SKM-1 (cell line): Measurements from ENCODE around the gene CACNA1E.
A peak's percentile ranks its signal among the peaks of the same experiment; 100 is the strongest.
"Not testable (repeated sequence)": the region's sequence is repeated elsewhere in the genome, so short reads cannot be mapped to it uniquely, and the experiment has no call there.

Experiments
- DNase-seq: peaks from one replicate; lab custom pipeline; 2025; ENCODE audit not compliant: unreplicated experiment; lab: John Stamatoyannopoulos, UW

CACNA1E gene

DNA sequence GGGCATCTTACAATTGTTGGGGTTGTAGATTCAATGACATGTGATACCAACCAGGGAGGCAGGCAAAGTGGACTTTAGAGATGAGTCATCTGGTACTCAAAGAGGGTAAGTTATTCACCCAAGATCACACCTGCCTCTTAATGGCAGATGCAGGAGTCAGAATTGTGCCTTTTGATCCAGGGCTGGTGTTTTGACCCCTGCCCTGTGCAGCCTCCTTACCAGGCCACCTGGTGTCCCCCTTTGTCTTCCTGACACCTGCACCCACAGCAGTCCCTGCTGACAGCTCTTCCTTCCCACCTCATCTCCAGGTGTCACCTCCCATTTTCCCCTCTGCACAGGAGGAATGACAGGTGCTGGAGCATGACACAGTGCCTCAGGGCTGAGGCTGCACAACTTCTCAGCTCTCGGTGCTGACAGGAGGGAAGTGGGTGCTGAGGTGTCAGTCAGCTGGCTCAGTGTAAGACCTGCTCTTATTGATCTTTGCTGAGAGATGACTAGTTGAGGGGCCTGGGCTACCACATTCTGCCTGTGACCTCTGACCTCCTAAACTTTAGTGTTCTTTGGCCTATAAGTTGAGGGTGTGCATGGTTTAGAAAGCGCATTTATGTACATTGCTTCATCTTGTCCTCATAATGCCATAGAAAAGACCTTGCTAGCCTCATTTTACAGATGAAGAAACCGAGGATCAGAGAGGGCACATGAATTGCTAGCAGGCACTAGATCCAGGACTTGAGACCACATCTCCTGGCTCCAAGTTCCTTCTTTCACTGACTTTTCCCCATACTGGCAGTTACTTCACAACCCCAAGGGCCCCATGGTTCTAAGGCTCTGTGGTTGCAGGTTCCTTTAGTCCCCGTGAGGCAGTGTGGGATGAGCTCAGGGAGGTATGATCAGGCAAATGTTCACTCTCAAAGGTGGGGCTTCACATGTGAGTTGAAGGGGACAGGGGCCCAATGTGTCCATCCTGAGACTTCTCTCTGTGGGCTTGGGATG, 31.3 kb downstream of the CACNA1E start:
- peak; percentile 86 for DNase-seq

DNA sequence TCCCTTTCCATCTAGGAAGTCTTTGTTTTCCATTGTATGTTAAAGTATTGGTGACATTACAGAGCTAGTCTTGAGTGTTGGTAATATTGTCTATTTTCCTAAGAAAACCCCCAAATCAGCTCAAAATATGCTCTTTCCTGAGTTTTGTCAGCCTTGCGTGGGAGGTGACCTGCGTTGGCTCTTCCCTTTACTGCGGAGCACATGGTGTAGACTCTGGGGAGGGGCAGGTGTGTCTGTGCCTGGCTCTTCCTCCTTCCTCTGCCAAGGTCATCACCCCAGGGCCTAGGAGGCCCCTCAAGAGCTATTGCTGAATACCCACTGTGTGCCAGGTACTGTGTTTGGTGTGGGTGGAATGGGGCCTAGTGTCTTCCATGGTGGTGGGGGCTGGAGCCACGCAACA, 33.4 kb downstream of the CACNA1E start:
- DNase-seq: no peak

DNA sequence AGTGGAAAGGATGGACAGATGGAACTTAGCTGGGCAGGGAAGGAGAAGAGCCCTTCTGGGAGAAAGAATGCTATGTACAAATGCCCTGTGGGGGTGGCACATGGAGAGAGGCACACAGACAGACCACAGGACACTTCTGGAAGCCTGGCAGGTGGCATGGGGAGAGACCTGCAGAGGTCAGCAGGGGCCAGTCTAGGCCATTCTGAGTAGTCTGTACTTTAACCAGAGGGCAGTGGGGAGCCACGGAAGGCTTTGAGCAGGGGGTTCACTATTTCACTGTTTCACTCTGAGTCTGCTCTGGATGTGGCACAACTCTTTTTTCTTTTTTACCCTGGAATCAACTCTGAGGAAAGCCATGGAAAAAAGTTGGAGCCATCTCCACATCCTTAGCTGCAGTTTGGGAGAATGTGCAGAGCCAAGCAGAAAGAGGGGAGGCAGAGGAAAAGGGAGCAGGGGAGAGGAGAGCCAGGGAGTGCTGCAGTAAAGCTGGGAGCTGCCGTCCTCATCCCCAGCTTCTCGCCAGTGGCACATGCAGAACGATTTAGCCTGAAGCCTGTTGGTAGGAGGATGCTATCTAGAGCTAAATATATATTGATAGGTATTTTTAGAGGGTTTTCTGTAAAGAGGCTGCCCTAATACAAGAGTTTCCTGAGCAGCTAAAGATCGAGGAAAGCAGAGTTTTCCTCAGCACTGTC, 34.0 kb downstream of the CACNA1E start:
- DNase-seq: no peak

DNA sequence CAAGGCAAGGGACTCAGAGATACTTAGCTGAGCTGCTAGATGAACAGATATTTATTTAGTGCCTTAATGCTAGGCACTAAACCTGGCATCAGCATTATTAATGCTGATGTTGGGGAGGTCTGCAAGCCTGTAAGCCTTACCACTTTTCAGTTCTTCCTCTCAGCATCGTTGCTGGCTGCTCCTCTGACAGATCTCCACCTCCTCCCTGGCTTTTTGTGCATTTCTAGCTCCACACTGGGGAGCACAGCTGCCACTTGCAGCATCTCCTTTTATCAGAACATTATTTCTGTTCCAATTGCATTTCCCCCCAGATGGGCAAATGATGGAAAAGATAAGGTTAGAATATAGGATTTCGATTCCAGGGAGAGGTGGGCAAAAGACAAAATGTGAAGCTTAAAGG, 34.8 kb downstream of the CACNA1E start:
- DNase-seq: no peak

DNA sequence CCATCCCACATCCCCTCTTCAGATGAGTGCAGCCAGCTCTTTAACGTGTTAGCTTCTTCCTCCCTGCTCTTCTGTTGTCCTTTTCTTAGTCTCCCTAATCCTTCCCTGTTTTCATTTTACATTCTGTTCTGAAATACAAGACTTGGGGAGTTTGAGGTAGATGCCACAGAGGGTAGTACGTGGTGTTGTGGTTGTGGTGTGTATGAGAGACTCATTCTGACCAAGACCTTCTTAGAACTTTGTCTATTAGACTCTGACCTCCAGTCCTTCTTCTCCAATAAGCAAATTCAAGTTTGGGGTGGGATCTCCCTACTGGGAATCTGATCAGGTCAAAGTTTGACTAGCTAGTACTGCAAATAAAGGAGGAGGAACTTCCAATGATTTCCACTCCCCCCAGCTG, 39.5 kb downstream of the CACNA1E start:
- DNase-seq: no peak

DNA sequence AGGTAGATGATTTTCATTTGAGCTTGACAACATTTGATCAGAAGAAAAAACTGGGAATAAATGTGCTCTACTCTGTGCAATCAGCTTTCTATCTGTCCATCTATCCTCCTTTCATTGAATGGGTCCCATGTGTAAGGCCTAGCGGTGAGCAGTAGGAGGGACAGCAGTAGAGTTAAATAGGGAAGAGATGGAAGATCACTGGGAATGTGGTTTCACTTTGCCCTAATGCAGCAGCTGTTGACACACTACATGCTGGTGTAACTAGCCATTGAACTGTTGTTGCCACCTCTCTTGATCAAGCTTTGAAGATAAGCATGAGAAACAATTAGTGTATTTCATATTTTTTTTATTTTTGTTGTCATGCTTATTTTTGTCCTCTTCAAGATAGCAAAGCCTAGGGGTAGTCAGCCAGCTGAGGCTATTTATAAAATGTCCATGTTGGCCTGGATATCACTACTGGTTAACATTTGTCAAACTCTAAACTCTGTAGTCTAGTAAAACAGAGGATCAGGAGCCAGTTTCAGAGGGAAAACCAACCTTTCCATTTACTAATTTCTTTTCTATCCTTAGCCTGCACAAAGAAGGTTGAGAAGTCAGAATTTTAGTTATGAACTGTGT, 41.9 kb downstream of the CACNA1E start:
- DNase-seq: no peak

DNA sequence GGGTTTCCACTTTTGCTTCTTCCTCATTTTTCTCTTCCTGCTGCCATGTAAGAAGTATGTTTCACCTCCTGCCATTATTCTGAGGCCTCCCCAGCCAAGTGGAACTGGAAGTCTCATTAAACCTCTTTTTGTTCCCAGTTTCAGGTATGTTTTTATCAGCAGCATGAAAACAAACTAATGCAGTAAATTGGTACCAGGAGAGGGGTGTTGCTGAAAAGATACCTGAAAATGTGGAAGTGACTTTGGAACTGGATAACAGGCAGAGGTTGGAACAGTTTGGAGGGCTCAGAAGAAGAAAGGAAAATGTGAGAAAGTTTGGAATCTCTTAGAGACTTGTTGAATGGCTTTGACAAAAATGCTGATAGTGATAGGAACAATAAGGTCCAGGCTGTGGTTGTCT, 44.9 kb downstream of the CACNA1E start:
- DNase-seq: not testable (repeated sequence)

DNA sequence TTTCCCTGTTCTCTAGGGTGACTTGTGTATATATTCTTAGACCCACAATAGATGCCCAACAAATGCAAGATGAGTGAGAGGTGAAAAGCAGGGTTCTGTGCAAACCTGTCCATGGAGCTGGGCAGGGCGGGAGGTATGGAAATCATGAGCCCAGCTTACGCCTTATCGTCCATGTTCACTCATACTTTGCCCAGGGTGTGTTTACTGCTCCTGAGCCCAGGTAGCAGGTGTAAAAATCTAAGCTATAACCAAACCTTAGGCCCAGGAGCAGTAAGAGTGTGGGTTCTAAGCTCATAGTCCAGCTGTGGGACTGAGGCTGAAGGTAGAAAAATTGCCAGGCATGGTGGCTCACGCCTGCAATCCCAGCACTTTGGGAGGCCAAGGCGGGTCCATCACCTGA, 48.1 kb downstream of the CACNA1E start:
- no peak for DNase-seq

DNA sequence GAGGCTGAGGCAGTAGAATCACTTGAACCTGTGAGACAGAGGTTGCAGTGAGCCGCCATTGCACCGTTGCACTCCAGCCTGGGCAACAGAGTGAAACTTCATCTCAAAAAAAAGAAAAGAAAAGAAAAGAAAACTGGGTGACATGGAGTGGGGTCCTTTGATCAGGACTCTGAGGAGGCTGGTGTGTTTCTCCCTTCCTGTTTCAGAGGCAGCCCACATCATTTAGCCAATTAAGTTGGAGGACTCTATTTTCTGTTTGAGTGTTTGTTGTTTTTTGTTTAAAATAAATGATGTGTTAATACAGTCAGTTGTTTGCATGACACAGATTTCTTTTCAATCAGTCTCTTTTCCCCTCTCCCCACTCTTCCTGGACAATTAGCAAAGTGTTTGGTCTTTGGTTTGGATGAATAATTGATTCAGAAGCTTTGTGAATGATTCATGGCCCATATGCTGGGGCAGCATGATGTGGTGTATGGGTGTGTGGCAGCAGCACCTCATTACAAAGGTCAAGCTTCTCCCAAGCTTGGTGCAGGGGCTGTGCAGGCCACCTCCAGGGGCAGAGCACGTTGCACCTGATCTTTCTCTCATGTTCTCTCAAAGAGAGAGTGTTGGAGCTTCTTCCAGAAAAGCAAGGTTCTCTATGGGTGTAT, 48.8 kb downstream of the CACNA1E start:
- no peak for DNase-seq

DNA sequence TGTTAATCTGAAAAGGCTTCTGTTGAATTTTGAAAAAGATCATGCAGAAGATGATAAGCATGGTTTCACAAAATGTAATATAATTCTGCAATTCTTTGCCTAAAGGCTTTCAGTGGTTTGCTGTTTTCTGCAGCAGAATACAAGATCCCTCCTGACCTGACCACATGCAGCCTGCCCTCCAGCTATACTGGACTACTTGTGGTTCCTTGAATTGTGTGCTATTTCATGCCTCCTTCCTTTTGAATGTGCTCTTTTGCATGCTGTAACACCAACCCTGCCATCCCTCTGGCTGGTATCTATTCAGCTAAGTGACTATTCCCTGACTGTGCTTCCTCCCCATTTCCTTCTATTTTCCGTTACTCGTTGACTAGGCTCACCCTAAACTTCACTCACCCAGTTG, 55.5 kb downstream of the CACNA1E start:
- DNase-seq: no peak

DNA sequence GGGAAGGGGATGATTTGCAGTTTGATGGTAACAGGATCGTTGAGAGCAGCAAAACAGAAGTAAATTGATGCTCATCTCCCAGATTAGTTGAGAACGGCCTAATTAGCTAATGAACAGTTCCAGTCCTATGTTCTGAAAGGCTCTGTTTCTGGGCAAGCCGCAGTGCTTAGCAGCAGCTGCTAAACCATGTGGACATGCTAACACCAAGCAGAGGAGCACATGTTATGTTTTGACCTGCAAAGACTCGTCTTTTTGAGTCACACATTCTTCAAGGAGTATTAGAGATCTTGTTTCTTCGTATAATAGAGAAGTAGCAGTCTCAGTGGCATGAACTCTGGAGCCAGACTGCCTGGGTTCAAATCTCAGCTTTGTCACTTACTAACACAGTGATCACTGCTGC, 58.1 kb downstream of the CACNA1E start:
- no peak for DNase-seq

DNA sequence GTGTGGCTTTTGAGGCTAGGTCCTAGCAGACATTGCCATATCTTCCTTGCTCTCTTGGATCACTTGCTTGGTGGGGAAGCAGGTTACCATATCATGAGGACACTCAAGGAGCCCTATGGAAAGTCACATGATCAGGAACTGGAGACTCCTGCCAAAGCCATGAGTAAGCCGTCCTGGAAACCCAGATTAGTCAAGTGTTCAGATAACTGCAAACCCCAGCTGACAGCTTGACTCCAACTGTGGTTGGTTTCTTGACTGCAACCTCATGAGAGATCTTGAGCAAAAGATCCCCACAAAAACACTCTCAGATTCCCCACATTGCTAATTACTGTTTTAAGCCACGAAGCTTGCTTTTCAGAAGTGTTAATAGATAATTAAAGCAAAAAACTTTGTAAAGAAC, 58.6 kb downstream of the CACNA1E start:
- DNase-seq: no peak

DNA sequence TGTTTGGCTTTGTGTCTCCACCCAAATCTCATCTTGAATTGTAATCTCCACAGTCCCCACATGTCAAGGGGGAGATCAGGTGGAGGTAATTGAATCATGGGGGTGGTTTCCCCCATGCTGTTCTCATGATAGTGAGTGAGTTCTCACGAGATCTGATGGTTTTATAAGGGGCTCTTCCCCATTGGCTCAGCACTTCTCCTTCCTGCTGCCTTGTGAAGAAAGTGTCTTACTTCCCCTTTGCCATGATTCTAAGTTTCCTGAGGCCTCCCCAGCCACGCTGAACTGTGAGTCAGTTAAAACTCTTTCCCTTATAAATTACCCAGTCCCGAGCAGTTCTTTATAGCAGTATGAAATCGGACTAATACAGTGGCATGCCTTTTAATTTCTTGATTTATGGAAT, 59.1 kb downstream of the CACNA1E start:
- DNase-seq: peak; percentile 43

DNA sequence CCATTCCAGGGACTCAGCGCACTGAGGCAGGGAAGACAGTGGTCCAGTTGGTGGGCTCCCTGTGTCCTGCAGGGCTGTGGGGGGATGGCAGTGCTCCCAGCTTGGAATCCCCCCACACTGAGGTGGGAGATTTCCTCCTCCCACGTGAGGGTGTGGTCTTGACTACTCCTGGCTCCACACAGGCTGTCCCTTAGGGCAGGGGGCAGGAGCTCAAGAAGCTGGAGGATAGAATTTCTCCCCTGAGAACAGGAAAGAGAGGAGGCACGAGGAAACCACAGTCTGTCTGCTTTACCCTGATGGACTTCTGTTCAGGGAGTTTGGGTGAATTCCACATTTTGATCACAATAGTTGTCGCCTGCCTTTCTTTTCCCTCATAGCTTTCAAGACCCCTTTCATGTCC, 62.1 kb downstream of the CACNA1E start:
- no peak for DNase-seq

DNA sequence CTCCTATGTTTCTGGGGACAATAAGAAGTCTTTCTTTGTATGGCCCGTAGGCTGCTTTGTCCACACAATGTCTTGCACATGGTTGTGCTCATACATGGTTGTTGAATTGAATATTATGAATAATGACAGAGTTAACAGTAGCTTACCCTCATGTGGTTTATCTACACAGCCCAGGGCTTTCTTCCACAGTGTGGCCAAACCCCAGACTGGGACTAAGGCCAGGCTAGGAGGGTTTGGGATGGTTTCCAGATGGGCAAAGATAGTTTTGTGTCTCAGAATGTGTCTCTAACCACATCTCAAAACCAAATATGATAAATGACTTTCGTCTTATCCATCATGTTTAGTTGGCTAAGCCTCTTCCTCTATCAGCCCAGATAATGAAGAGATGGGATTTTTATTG, 65.2 kb downstream of the CACNA1E start:
- no peak for DNase-seq

DNA sequence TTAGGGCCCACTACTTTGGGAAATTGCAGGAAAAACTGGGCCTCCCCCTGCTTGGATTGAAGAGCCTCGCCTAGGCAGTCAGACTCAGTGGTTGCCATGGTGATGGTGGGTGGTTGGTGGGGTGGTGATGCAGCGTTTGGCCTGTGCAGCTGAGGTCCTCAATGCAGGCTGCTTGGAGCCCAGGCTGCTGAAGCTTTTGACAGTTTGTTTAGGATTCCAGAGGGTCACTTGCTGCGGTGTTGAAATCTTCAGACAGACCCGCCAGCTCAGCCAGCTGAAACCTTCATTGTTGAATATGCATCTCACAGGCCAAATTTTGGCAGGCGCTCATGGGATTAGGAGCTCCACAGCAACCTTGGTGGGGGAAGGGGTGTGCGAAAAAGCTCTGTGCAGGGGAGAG, 67.9 kb downstream of the CACNA1E start:
- no peak for DNase-seq

DNA sequence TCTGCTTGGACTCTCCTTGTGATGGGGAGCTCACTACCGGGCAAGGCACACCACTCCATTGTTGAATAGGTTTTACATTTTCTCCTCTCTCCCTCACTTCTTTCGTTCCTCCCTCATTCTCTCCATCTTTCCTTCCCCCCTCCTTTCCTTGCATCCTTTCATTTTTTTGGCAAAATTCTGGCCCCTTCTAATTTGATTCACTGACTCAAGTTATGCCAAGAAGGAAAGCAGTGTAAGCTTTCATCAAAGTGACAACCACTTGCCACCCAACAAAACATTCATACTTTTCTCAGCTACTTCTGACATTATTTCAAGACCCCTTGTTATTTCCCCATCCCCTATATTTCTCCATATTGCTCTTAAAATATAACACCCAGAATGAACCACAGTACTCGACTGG, 68.4 kb downstream of the CACNA1E start:
- DNase-seq: no peak

DNA sequence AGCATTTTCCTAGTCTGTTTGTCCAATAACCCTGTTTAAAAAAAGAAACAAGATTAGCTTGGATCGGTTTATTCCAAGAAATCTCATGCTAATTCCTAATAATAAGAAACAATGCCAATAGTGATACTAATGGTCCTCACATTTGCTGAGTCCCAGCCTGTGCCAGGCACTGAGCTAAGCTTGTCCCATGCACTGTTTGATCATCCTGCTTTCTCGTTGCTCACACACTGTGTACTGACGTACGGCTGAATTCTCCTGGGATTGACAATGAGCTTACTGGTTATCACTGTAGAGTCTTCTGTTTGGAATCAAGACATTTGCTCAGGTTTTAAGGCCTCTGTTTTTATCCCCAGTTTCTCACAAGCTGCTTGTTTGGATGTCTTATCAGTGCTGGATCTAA, 71.1 kb downstream of the CACNA1E start:
- DNase-seq: no peak

DNA sequence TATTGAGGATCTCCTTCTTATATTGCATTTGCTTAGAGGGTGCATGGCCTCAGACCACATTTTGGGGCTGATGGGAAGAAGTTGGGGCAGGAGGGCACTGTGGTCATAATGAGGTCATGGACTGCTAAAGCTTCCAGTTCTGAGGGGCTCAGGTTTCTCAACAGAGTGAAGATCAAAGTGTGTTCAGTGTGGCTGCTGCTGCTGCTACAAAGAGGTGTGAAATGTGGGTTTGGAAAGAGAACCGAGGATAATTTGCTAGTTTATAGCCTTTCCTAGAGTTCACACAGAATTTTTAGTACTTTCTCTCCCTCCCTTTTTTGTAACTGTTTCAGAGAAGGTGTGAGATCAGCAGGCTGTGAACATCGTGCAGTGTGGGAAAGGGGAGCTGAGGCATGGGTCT, 73.3 kb downstream of the CACNA1E start:
- DNase-seq: no peak

DNA sequence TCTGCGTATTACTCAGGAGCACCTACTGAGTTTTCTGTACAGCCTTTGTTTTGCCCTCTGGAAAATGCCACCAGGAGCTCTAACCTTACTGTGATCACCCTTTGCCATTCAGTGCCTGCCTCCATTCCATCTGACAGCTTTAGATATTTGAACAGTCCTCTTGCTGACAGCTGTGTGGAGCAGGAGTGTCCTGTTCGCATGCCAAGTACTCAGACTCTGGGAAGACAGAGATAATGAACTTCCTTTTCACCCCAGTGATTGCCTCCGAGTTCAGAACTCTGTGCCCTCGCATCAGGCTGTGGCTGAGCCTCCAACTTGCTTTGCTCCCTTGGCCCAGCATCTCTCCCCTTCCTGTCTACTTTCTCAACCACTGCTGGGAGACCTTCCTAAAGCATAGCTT, 74.0 kb downstream of the CACNA1E start:
- no peak for DNase-seq

DNA sequence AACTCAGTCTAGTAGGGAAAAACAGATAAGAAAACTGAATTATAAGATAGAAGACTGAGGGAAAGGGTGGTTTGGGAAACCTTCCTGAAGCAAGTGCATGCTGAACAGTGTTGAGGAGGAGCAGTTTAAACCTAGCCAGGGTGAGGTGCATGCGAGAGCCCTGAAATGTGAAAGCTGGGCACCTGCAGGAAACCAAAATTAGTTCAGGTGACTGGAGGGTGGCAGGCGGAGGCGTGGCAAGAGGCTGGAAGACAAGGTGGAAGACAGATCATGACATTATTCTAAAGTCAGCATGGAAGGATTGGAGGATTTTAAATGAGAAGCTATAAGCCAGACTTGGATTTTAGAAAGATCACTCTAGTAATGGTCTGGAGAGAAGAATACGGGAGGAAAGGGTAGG, 75.1 kb downstream of the CACNA1E start:
- no peak for DNase-seq
